Spleen (tissue), 7 donors: ENCODE results near the gene TFAP2C.

Source experiments
- CTCF ChIP-seq, 11 experiments: fragments of 200-600 bp in 7 of 11; fragments of 450-650 bp in 4 of 11; sonication (generic) in 4 of 11; IDR thresholded peaks in 8 of 11; conservative IDR thresholded peaks in 3 of 11; 1 replicate in 7 of 11; 2 replicates in 4 of 11; pipeline versions ENCODE4 v1.4.0 to v1.8.0; 2016 to 2021; ENCODE audit warnings: antibody characterized with exemption in 11 of 11, inconsistent platforms in 4 of 11, mild to moderate bottlenecking in 1 of 11
- POLR2A ChIP-seq, 3 donors: fragments of 450-650 bp; IDR thresholded peaks; one replicate each; pipeline ENCODE4 v1.5.1; 2017; ENCODE audit warnings: antibody characterized with exemption in 3 of 3, mild to moderate bottlenecking in 1 of 3
- POLR2AphosphoS5 ChIP-seq, 3 donors: sonication (generic); formaldehyde crosslinking; IDR thresholded peaks; one replicate each; pipeline ENCODE4 v1.5.1; 2017; ENCODE audit warnings: antibody characterized with exemption in 3 of 3
- donor health status: DM: no; HTN: no; CAD: no; lungs with moderate emphysema.
- donor health status: DM: no; HTN: no; CAD: no.
- donor health status: DM: no; HTN: no; CAD: no.

- no peak for TF ChIP-seq CTCF (IDR thresholded peaks at IDR 0.05 in 8 of 11, conservative IDR thresholded peaks at IDR 0.05 in 3 of 11)
- TF ChIP-seq POLR2A (IDR thresholded peaks at IDR 0.05): no peak
- no peak for TF ChIP-seq POLR2AphosphoS5 (IDR thresholded peaks at IDR 0.05)
Measured at GRCh38 chr20:56608376-56608775, 20.7 kb upstream of the TFAP2C start.
